ENCODE data around the gene SUN3.

DNA sequence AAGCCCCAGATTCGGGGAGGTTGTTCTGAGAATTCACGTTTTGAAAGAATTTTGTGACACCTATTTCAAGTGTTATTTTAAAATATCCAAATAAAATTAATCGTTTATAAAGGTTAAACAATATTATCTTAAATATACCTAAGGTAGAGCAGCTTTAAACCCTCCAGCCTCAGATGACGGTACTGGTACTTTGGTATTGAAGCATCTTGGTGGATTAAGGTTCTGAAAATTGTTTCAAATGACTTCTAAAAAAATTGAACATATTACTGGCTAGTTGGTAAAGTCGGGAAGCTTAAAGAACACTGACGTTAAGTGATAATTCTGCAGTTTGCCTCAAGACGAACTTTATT is 49.1 kb downstream of the SUN3 start:
- TF ChIP-seq EZH2phosphoT487 (IDR thresholded peaks at IDR 0.05; ENCODE audit: insufficient read depth, low read depth) (no peak), EZH2 (IDR thresholded peaks at IDR 0.05; ENCODE audit: insufficient read depth, poor library complexity, severe bottlenecking) (no peak)
